ENCODE measurements around the gene TNS3. TPM values are rescaled to one million over a fixed set of nuclear protein-coding genes. Genes with fewer than 3 reads are reported as not detected.

The TNS3 gene
- total and polyA plus RNA-seq, 10 of the 15 experiments (the other 5 are each of a cell fraction or from before 2014, with no cell fraction given), result 0.27 to 2.7 (median 0.79) TPM

DNA sequence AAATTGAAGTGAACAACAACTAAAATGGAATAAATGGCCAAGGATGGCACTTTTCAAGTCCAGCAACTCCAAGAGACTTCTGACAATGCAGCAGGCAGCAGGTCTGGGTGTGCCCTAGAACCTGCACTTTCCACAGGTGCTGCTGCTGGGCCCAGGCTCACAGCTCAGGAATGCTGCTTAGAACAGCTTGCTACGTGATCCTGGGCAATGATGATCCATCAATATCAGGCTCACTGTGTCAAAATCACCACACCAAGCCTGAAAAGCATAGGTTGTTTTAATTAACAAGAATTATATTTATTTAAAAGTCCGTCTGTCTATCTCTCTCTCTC lies 148.4 kb downstream of the TNS3 start:
- H3K4me3 ChIP-seq, result no peak overlapping the region
- RAD21 ChIA-PET (ENCODE audit: unreplicated experiment), result no interaction called here
- intact Hi-C loops (cut with micrococcal nuclease; ENCODE audit: unreplicated experiment) (loop anchor here (10.0 kb wide), 1 partner anchor 169 kb away; no protein-coding TSS in a partner anchor), in situ Hi-C loops (cut with MboI) (no loop called here)
- no peak overlapping the region for H3K9ac ChIP-seq (ENCODE audit: control insufficient read depth, insufficient read depth, low read length)
- SMC1A ChIA-PET (ENCODE audit: uncharacterized antibody, unreplicated experiment), result interaction anchor here (1.6 kb wide), 1 partner anchor 167 kb away, joined by 5 read pairs; no protein-coding TSS in a partner anchor
- 3% methylated on average over 2 of the region's 2 CpGs for WGBS (ENCODE audit: insufficient coverage, insufficient replicate concordance, low lambda C conversion rate, missing lambda C conversion rate)
- H3K4me1 ChIP-seq (ENCODE audit: control insufficient read depth, insufficient read depth, low read length), result no peaks in the 10 kb centered on the region
- H3K27me3 ChIP-seq (replicated peaks in 1 of 2; ENCODE audit: control insufficient read depth in 2 of 2, insufficient read depth in 2 of 2, low read length in 1 of 2), result no peaks in the 10 kb centered on the region
- POLR2A ChIA-PET, result no interaction called here
- no peaks in the 10 kb centered on the region; a peak in 1 of 4 replicates for H3K36me3 ChIP-seq (ENCODE audit: control insufficient read depth in 2 of 2, insufficient read depth in 2 of 2, low read length in 1 of 2)
- ATAC-seq (no peak), FAIRE-seq (no peak), DNase-seq (ENCODE audit: low read depth, low spot score) (no peak)
- no peak overlapping the region for H2AFZ ChIP-seq (ENCODE audit: control insufficient read depth, low read depth, low read length)
- H3K9me3 ChIP-seq (replicated peaks; ENCODE audit: control insufficient read depth, insufficient read depth, low read length), result no peaks in the 10 kb centered on the region
- TF ChIP-seq JUND (IDR thresholded peaks at IDR 0.05; ENCODE audit: low read depth, low read length), result no peak
- TF ChIP-seq, protein P1, sequence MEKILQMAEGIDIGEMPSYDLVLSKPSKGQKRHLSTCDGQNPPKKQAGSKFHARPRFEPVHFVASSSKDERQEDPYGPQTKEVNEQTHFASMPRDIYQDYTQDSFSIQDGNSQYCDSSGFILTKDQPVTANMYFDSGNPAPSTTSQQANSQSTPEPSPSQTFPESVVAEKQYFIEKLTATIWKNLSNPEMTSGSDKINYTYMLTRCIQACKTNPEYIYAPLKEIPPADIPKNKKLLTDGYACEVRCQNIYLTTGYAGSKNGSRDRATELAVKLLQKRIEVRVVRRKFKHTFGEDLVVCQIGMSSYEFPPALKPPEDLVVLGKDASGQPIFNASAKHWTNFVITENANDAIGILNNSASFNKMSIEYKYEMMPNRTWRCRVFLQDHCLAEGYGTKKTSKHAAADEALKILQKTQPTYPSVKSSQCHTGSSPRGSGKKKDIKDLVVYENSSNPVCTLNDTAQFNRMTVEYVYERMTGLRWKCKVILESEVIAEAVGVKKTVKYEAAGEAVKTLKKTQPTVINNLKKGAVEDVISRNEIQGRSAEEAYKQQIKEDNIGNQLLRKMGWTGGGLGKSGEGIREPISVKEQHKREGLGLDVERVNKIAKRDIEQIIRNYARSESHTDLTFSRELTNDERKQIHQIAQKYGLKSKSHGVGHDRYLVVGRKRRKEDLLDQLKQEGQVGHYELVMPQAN (conservative IDR thresholded peaks at IDR 0.05), result no peak
- TF ChIP-seq, protein P2, sequence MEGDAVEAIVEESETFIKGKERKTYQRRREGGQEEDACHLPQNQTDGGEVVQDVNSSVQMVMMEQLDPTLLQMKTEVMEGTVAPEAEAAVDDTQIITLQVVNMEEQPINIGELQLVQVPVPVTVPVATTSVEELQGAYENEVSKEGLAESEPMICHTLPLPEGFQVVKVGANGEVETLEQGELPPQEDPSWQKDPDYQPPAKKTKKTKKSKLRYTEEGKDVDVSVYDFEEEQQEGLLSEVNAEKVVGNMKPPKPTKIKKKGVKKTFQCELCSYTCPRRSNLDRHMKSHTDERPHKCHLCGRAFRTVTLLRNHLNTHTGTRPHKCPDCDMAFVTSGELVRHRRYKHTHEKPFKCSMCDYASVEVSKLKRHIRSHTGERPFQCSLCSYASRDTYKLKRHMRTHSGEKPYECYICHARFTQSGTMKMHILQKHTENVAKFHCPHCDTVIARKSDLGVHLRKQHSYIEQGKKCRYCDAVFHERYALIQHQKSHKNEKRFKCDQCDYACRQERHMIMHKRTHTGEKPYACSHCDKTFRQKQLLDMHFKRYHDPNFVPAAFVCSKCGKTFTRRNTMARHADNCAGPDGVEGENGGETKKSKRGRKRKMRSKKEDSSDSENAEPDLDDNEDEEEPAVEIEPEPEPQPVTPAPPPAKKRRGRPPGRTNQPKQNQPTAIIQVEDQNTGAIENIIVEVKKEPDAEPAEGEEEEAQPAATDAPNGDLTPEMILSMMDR (IDR thresholded peaks at IDR 0.05 in 2 of 3, conservative IDR thresholded peaks at IDR 0.05 in 1 of 3; ENCODE audit: control insufficient read depth in 2 of 3, extremely low read depth in 1 of 3, insufficient read depth in 1 of 3, low read depth in 3 of 3, low read length in 3 of 3), result no peak
- TF ChIP-seq MTA2 (IDR thresholded peaks at IDR 0.05; ENCODE audit: low read depth), result no peak
- no peak overlapping the region for H3K4me2 ChIP-seq (ENCODE audit: control insufficient read depth, insufficient read depth)
- CTCF ChIA-PET, result no interaction called here
- no TSS peak for BruUV-seq (replicated peaks)
- H4K20me1 ChIP-seq (ENCODE audit: control insufficient read depth, insufficient read depth), result no peaks in the 10 kb centered on the region
- H3K27ac ChIP-seq (ENCODE audit: control insufficient read depth, insufficient read depth), result no peak overlapping the region
- no peaks in the 10 kb centered on the region for H3K79me2 ChIP-seq (ENCODE audit: control insufficient read depth, insufficient read depth, low read length)

Measured in GM12878 (cell line).